Naive thymus-derived CD4-positive, alpha-beta T cell (primary cell): ENCODE results near the gene CXorf65. TPM values are rescaled to one million over a fixed set of nuclear protein-coding genes. Genes with fewer than 3 reads are reported as not detected.

ENCODE experiments used
- ATAC-seq: fragments of 150-1000 bp; cut with Tn5 transposase; 2 replicates; pipeline ENCODE4 v1.10.0; 2021; ENCODE audit warnings: mild to moderate bottlenecking, moderate library complexity
- CTCF ChIA-PET: fragments of 350-600 bp; sonication (Branson Sonifier 250); formaldehyde crosslinking; loops from one replicate; lab custom pipeline; 2021; ENCODE audit warnings: antibody characterized with exemption; lab: Charles Lee
- POLR2A ChIA-PET: fragments of 350-600 bp; sonication (Branson Sonifier 250); formaldehyde crosslinking; loops from one replicate; lab custom pipeline; 2021; ENCODE audit warnings: antibody characterized with exemption, inconsistent platforms; lab: Charles Lee
- DNase-seq, 9 donors: peaks; one replicate each; pipeline versions ENCODE4 v3.0.0 to v3.0.0-alpha.2; 2020 to 2022; ENCODE audit warnings: mixed read lengths in 1 of 9
- H3K27ac ChIP-seq: one replicate; pipeline ENCODE4 v1.7.0; 2013; ENCODE audit warnings: mild to moderate bottlenecking, low read depth, low read length, moderate library complexity
- H3K27me3 ChIP-seq, 2 donors: one replicate each; pipeline ENCODE4 v1.7.0; 2013; ENCODE audit warnings: low read length in 2 of 2, mild to moderate bottlenecking in 2 of 2, moderate library complexity in 2 of 2; ENCODE audit not compliant: control insufficient read depth in 2 of 2, insufficient read depth in 2 of 2
- H3K36me3 ChIP-seq, 3 experiments: 1 replicate in 2 of 3; 2 replicates in 1 of 3; pipeline ENCODE4 v1.7.0; 2013; ENCODE audit warnings: low read length in 3 of 3, mild to moderate bottlenecking in 3 of 3, moderate library complexity in 1 of 3; ENCODE audit not compliant: insufficient read depth in 3 of 3, control insufficient read depth in 2 of 3
- H3K4me1 ChIP-seq, 2 donors: one replicate each; pipeline ENCODE4 v1.7.0; 2013; ENCODE audit warnings: low read length in 2 of 2, mild to moderate bottlenecking in 2 of 2, moderate library complexity in 1 of 2; ENCODE audit not compliant: control insufficient read depth in 2 of 2, insufficient read depth in 2 of 2
- H3K4me3 ChIP-seq: 2 replicates; pipeline ENCODE4 v1.7.0; 2013; ENCODE audit warnings: mild to moderate bottlenecking, low read length
- H3K9me3 ChIP-seq, 3 experiments: 1 replicate in 2 of 3; 2 replicates in 1 of 3; pipeline ENCODE4 v1.7.0; 2013; ENCODE audit warnings: low read length in 3 of 3; ENCODE audit not compliant: control insufficient read depth in 2 of 3
- H3K27ac Mint-ChIP-seq, 9 donors: one replicate each; pipeline ENCODE4 v1.8.0; 2020 to 2022; ENCODE audit warnings: mixed read lengths in 9 of 9, mild to moderate bottlenecking in 8 of 9, moderate library complexity in 5 of 9, inconsistent platforms in 2 of 9
- H3K27me3 Mint-ChIP-seq, 5 donors: one replicate each; pipeline ENCODE4 v1.8.0; 2021 to 2022; ENCODE audit warnings: mixed read lengths in 5 of 5, mild to moderate bottlenecking in 1 of 5
- H3K36me3 Mint-ChIP-seq, 5 donors: one replicate each; pipeline ENCODE4 v1.8.0; 2020 to 2022; ENCODE audit warnings: mixed read lengths in 5 of 5, mild to moderate bottlenecking in 3 of 5, inconsistent platforms in 1 of 5
- H3K4me1 Mint-ChIP-seq, 7 donors: one replicate each; pipeline ENCODE4 v1.8.0; 2020 to 2022; ENCODE audit warnings: mixed read lengths in 7 of 7, mild to moderate bottlenecking in 3 of 7, inconsistent platforms in 1 of 7
- H3K4me3 Mint-ChIP-seq, 10 donors: one replicate each; pipeline ENCODE4 v1.8.0; 2020 to 2022; ENCODE audit warnings: mild to moderate bottlenecking in 10 of 10, mixed read lengths in 10 of 10, moderate library complexity in 6 of 10, inconsistent platforms in 2 of 10
- H3K9me3 Mint-ChIP-seq, 11 donors: one replicate each; pipeline ENCODE4 v1.8.0; 2020 to 2022; ENCODE audit warnings: mixed read lengths in 11 of 11, mild to moderate bottlenecking in 4 of 11, inconsistent platforms in 1 of 11, moderate library complexity in 1 of 11
- intact Hi-C, 2 donors: fragments of 100-400 bp; cut with micrococcal nuclease; formaldehyde crosslinking; loops; one replicate each; pipeline ENCODE4 v1.15.1; 2023
- polyA plus RNA-seq, 2 donors: library from polyadenylated mRNA; unstranded; fragments of 300-500 nt; fragmentation: Illumina TruSeq; gene quantifications; one replicate each; pipeline ENCODE4 v1.2.3, GENCODE V29; 2021
- total RNA-seq, 6 experiments: library from RNA in 5 of 6; stranded (reverse) in 5 of 6; gene quantifications; 1 replicate in 5 of 6; 2 replicates in 1 of 6; pipeline ENCODE4 v1.2.3 and lab custom pipeline; 2021 to 2026

CXorf65 gene
- total and polyA plus RNA-seq, 7 experiments from 2014 or later: 0.31 to 83.4 (median 43.4) TPM

DNA sequence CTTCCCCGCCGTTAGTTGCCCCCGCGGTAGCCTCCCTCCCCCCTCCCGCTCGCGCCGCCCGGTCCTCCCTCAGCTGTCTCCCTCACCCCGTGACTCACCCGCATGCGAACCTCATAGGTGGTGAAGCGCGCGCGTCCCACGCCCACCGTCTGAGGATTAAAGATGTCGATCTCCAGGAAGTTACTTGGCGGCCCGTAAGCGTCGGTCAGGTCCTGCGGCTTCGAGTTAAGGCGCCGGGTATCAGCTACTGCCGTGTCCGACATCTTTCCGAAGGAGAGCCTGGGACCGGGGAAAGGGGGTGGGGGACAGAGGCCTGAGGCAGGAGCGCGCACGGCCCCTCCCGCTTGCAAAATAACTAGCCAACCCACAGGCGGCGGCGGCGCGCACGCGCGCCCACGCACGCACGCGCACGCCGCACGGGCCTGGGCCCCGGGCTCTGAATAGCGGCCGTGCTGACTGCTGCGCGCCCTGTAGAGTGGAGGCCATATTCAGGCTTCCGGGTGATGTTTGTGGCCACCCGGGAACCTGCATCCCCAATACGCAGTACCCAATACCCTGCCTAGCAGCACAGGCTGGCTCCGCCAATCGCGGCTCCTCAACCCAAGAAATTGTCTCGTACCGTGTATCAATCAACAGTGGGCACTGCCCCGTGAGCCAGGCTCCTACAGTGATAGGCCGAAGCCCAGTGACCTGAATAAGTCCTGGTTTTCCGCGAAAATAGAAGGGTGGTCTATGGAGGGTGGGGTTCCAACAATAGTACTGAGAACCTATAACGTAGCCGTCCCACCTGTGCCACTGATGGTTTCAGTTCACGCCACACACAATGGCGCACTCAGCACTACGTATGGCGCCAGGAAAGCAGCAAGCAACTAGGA is 38.3 kb downstream of the CXorf65 start, which contains the start of gene SNX12:
Gene SNX12 (minus strand): TSS at position 291 of the 875 bp plus-strand sequence. CDS start 28 bp downstream, at position 263.
- Mint-ChIP-seq H3K4me1 (peaks cover 9 to 24% (median 18%) of the 10 kb centered on the region in 7 donors), H3K4me3 (peak within 1 kb of the TSS; percentile 76 to 98 (median 94)), H3K27me3 (peaks cover 0 to 13% (median 0%) of the 10 kb centered on the region in 5 donors), H3K9me3 (peaks cover 0 to 3% (median 0%) of the 10 kb centered on the region in 11 donors), H3K36me3 (peaks cover 0 to 8% (median 0%) of the 10 kb centered on the region in 5 donors), H3K27ac (peak within 1 kb of the TSS; percentile 90 to 98 (median 97))
- intact Hi-C loops: loop anchor here (1.0 to 10.0 kb wide), 12 partner anchors 27 to 1207 kb away; partner anchors contain the start of genes FOXO4 (in 2 of the 2), IL2RG (in 2 of the 2), NONO (in 2 of the 2) and TAF1 (in 2 of the 2)
- POLR2A ChIA-PET: interaction anchor here (0.6 to 2.4 kb wide), 14 partner anchors 10 to 471 kb away, joined by 3 to 12 read pairs (median 4); partner anchors contain the start of genes FOXO4, IL2RG, NONO and TAF1
- H3K9me3 ChIP-seq: no peaks in the 10 kb centered on the region
- H3K4me1 ChIP-seq: peaks cover 0 to 4% of the 10 kb centered on the region in 2 donors
- DNase-seq: peak; percentile 66 to 93 (median 88)
- peak within 1 kb of the TSS; percentile 81 for H3K4me3 ChIP-seq
- CTCF ChIA-PET: interaction anchor here (0.6 kb wide), 1 partner anchor 112 kb away, joined by 3 read pairs; no protein-coding TSS in a partner anchor
- H3K27ac ChIP-seq: peak within 1 kb of the TSS; percentile 86
- H3K27me3 ChIP-seq: no peaks in the 10 kb centered on the region
- ATAC-seq: peak; percentile 99
- H3K36me3 ChIP-seq: peaks cover 0 to 6% (median 0%) of the 10 kb centered on the region in 3 experiments

DNA sequence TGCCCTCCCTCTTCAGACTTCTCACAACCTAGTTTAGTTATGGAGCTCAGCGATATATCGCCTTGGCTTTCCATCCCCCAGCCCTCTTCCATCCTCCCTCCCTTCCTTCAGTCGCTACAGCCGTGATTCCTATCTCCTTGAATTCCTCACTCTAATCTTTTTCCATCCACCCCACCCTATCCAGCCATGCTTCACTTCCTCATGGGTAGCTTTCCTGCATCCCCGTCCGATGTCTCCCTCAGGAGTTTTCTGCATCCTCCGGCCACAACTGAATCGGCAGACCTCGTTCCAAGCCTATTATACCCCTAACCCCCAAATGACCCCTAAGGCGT is 38.9 kb downstream of the CXorf65 start:
- H3K4me3 ChIP-seq: peak overlapping the region; percentile 65
- intact Hi-C loops: loop anchor here (1.0 to 10.0 kb wide), 12 partner anchors 28 to 1207 kb away; partner anchors contain the start of genes FOXO4 (in 2 of the 2), IL2RG (in 2 of the 2), NONO (in 2 of the 2) and TAF1 (in 2 of the 2)
- H3K27me3 ChIP-seq: no peaks in the 10 kb centered on the region
- Mint-ChIP-seq H3K27ac (peak overlapping the region; percentile 90 to 98 (median 96)), H3K36me3 (peaks cover 0 to 11% (median 0%) of the 10 kb centered on the region in 5 donors), H3K4me3 (peak overlapping the region; percentile 76 to 98 (median 94)), H3K4me1 (peaks cover 11 to 27% (median 18%) of the 10 kb centered on the region in 7 donors), H3K9me3 (peaks cover 0 to 3% (median 0%) of the 10 kb centered on the region in 11 donors), H3K27me3 (peaks cover 0 to 8% (median 0%) of the 10 kb centered on the region in 5 donors)
- DNase-seq (no peak), ATAC-seq (no peak)
- CTCF ChIA-PET: interaction anchor here (0.6 kb wide), 1 partner anchor 113 kb away, joined by 3 read pairs; no protein-coding TSS in a partner anchor
- POLR2A ChIA-PET: interaction anchor here (0.6 to 2.4 kb wide), 13 partner anchors 9 to 471 kb away, joined by 3 to 12 read pairs (median 4); partner anchors contain the start of genes FOXO4, IL2RG, NONO and TAF1
- peaks cover 0 to 4% of the 10 kb centered on the region in 2 donors for H3K4me1 ChIP-seq
- no peaks in the 10 kb centered on the region for H3K9me3 ChIP-seq
- H3K36me3 ChIP-seq: peaks cover 0 to 6% (median 0%) of the 10 kb centered on the region in 3 experiments
- peak overlapping the region; percentile 86 for H3K27ac ChIP-seq

DNA sequence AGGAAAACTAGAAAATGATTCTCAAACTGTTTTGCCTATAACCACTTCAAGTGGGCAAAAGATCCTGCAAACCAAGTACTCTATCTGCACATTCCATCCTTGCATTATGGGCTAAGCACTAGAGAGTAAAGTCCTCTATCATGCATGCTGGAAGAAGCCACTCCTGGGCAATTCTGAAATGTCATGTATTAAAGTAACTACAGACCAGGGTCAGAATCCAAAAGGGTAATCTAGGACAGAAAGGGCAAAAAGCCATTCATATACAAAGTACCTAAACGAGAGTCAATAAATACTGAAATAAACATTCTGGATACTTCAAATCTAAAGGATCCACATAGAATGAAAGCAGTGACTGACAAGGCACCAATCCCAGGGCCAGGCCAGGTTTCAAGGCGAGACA is 39.5 kb downstream of the CXorf65 start:
- Histone ChIP-seq H3K4me1 (peaks cover 0 to 4% of the 10 kb centered on the region in 2 donors), H3K27ac (peak overlapping the region; percentile 86), H3K9me3 (no peaks in the 10 kb centered on the region), H3K36me3 (peaks cover 0 to 6% (median 0%) of the 10 kb centered on the region in 3 experiments), H3K4me3 (peak overlapping the region; percentile 65), H3K27me3 (no peaks in the 10 kb centered on the region)
- ATAC-seq (no peak), DNase-seq (no peak)
- POLR2A ChIA-PET: interaction anchor here (1.0 to 2.4 kb wide), 7 partner anchors 8 to 299 kb away, joined by 3 to 12 read pairs (median 5); partner anchors contain the start of genes NONO and TAF1
- peaks cover 0 to 13% (median 0%) of the 10 kb centered on the region in 5 donors for H3K36me3 Mint-ChIP-seq
- H3K9me3 Mint-ChIP-seq: peaks cover 0 to 3% (median 0%) of the 10 kb centered on the region in 11 donors
- H3K4me3 Mint-ChIP-seq: peak overlapping the region; percentile 76 to 98 (median 94)
- intact Hi-C loops: loop anchor here (5.0 to 10.0 kb wide), 3 partner anchors 70 to 1208 kb away; partner anchors contain the start of gene RPS4X (in 1 of the 2)
- peaks cover 0 to 2% (median 0%) of the 10 kb centered on the region in 5 donors for H3K27me3 Mint-ChIP-seq
- peak overlapping the region; percentile 78 to 98 (median 95) for H3K27ac Mint-ChIP-seq
- peaks cover 14 to 28% (median 18%) of the 10 kb centered on the region in 7 donors for H3K4me1 Mint-ChIP-seq
- CTCF ChIA-PET: no interaction called here

DNA sequence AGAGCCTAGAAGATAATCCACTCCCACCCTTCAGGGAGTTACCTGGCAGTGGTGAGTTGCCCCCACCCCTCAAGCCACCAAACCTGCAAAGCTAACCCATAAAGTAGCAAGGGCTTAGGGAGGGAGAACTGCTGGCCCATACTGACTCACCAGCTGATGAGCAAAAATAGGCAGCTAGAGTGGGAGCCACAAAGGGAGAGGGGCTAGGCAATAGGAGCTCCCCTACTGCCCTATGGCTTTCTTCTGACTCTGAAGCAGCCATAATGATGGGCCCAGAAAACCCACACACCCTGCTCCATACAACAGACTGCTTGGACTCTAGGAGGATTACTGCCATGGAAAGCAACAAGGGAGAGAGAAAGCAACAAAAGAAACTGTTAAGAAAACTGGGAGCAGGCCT is 46.4 kb downstream of the CXorf65 start:
- peaks cover 0 to 37% (median 12%) of the 10 kb centered on the region in 5 donors for H3K36me3 Mint-ChIP-seq
- H3K4me3 Mint-ChIP-seq: no peak overlapping the region
- Histone ChIP-seq H3K27ac (no peak overlapping the region), H3K9me3 (no peaks in the 10 kb centered on the region), H3K4me1 (peaks cover 0 to 4% of the 10 kb centered on the region in 2 donors), H3K36me3 (peaks cover 0 to 23% (median 3%) of the 10 kb centered on the region in 3 experiments), H3K4me3 (no peak overlapping the region), H3K27me3 (no peaks in the 10 kb centered on the region)
- CTCF ChIA-PET: no interaction called here
- H3K9me3 Mint-ChIP-seq: no peaks in the 10 kb centered on the region
- peak overlapping the region in 1 of 9 donors; percentile 72 for H3K27ac Mint-ChIP-seq
- ATAC-seq (no peak), DNase-seq (no peak)
- H3K4me1 Mint-ChIP-seq: peaks cover 17 to 49% (median 39%) of the 10 kb centered on the region in 7 donors
- intact Hi-C loops: loop anchor here (10.0 kb wide), 2 partner anchors 605 to 1215 kb away; partner anchors contain the start of gene RPS4X (in 1 of the 2)
- POLR2A ChIA-PET: interaction anchor here (3.0 kb wide), 1 partner anchor 8 kb away, joined by 12 read pairs; the partner anchor contains the start of gene SNX12
- H3K27me3 Mint-ChIP-seq: no peaks in the 10 kb centered on the region

DNA sequence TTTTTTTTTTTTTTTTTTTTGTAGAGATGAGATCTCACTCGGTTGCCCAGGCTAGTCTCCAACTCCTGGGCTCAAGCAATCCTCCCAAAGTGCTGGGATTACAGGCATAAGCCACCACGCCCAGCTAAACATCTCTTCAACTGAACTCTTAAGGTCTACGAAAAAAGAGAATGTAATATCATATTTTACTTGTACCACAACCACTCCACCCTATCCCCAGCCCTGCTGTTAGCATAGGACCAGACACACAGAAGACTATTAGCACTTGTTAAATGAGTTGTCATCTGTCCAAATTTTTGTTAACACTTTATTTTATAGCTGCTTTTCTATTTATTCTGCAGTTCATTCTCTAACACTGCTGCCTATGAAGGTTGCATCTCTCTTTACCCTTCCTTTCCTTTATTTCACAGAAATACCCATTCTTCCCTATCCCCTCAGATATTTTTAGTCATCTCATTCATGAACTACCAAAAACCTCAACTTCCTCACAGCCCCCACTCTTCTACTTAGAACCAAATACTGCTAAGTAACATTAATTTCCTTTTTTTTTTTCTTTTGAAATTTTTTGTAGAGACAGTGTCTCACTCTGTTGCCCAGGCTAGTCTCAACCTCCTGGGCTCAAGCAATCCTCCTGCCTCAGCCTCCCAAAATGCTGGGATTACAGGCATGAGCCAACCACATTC is 48.6 kb downstream of the CXorf65 start:
- H3K4me3 Mint-ChIP-seq: peak overlapping the region in 2 of 10 donors; percentile 8 to 31
- H3K4me1 ChIP-seq: no peaks in the 10 kb centered on the region
- no peaks in the 10 kb centered on the region for H3K27me3 ChIP-seq
- H3K27ac ChIP-seq: no peak overlapping the region
- H3K4me3 ChIP-seq: no peak overlapping the region
- DNase-seq (no peak), ATAC-seq (no peak)
- H3K27ac Mint-ChIP-seq: peak overlapping the region in 4 of 9 donors; percentile 24 to 72 (median 28)
- H3K9me3 Mint-ChIP-seq: no peaks in the 10 kb centered on the region
- H3K36me3 Mint-ChIP-seq: peaks cover 0 to 29% (median 12%) of the 10 kb centered on the region in 5 donors
- H3K4me1 Mint-ChIP-seq: peaks cover 11 to 40% (median 32%) of the 10 kb centered on the region in 7 donors
- H3K9me3 ChIP-seq: no peaks in the 10 kb centered on the region
- ChIA-PET CTCF (interaction anchor here (0.6 kb wide), 1 partner anchor 104 kb away, joined by 3 read pairs; no protein-coding TSS in a partner anchor), POLR2A (interaction anchor here (1.0 to 3.0 kb wide), 2 partner anchors 9 to 10 kb away, joined by 3 to 12 read pairs; partner anchors contain the start of gene SNX12)
- no peaks in the 10 kb centered on the region for H3K27me3 Mint-ChIP-seq
- intact Hi-C loops: no loop called here
- H3K36me3 ChIP-seq: peaks cover 0 to 23% (median 3%) of the 10 kb centered on the region in 3 experiments
